ENCODE measurements around the gene VCPKMT.

VCPKMT gene

GRCh38 chr14:50116181-50116956 lies at the start of gene VCPKMT:
TSS of gene VCPKMT (minus strand) at chr14:50116572. CDS start at chr14:50116552, 20 bp downstream.
- peak; percentile 98 for DNase-seq

GRCh38 chr14:50156111-50156510 lies 39.7 kb upstream of the VCPKMT start:
- DNase-seq, result no peak

- no peak for DNase-seq
Observed at GRCh38 chr14:50148799-50149198, 32.4 kb upstream of the VCPKMT start.

DNA sequence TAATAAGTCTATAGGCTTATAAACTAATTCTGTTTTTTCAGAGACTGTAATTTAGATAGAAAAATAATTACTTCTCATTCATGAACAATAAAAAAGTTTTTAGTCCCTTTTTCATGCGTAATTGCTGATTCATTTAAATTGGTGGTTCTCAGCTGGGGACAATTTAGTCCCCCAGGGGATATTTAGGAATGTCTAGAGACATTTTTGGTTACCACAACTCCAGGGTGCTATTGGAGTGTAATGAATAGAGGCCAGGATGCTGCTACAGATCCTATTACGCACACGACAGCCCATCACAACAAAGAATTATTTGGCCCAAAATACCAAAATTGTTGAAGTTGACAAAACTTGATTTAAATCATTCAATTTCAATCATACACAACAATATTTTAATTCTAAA lies 22.8 kb upstream of the VCPKMT start:
- DNase-seq, result no peak

DNA sequence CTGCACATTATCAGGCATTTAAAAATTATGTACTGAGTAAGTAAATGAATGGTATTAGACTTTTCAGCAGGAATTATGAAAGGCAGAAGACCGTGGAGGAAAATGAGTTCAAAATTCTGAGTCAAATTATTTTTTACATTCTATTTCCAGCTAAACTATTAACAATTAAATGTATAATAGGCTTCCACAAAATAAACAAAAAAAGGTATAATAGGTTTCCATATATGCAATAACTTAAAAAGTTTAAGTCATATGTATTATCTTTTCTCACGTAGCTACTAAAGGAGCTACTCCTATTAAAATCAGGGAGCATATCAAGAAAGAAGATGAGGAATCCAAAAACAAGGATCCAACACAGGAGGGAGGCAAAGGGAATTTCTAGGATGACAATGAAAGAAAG lies 11.4 kb upstream of the VCPKMT start:
- no peak for DNase-seq

GRCh38 chr14:50123062-50123461 lies 6.7 kb upstream of the VCPKMT start:
- DNase-seq, result no peak

GRCh38 chr14:50122291-50122690 lies 5.9 kb upstream of the VCPKMT start:
- no peak for DNase-seq

DNA sequence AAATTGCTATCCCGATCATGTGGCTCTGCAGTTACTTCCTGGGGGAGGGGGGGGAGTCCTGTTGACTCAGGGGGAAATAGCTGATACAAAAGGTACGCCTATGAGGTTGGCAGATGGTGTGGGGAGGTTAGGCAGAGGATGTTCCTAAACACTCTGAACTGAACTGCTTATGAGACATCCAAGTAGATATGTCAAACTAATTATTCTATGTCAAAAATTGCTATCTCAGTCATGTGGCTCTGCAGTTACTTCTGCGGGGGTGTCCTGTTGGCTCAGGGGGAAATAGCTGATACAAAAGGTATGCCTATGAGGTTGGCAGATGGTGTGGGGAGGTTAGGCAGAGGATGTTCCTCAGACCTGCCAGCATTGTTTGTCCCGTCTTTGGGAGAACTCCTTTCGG lies 5.1 kb upstream of the VCPKMT start:
- no peak for DNase-seq

DNA sequence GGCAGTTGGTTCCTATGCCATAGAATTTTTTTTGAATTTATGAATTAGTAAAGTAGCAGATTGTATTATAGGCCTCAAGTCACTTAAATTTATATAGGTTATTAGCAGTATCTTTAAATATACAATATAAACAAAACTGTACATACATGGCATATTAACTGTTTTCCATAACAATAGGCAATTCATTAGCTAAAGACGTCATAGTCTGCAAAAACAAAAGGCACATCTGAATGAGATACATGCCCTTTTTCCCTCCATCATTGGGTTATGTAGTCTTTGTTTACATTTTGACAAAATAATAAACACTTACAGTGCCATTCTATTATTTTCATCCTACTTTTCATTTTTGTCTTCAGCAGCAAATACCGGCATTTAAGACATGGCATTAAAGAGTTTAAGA lies 1.1 kb upstream of the VCPKMT start:
- DNase-seq, result no peak

GRCh38 chr14:50116966-50117365 lies 594 bp upstream of the VCPKMT start:
- no peak for DNase-seq

- no peak for DNase-seq
Observed at GRCh38 chr14:50113381-50114035, 2.9 kb downstream of the VCPKMT start.

- no peak for DNase-seq
Observed at GRCh38 chr14:50110323-50111037, 5.9 kb downstream of the VCPKMT start.

DNA sequence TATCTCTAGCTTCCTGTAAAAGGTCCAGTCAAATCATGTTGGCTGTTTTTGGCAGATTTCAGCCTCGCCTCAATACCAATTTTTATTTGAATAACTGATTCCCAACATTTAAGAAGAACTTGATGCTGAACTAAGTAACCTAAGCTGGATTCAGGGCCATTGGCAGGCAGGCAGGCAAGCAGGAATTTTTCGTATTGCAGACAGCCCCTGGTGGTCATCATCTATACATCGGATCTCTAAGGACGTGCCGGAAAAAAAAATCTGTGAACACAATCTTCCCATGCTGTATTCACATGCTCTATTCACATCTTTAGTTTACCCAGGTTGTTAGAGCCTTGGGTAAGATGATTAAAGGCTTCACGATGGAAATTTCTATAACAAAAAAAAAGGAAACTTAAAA lies 7.0 kb downstream of the VCPKMT start:
- no peak for DNase-seq

DNA sequence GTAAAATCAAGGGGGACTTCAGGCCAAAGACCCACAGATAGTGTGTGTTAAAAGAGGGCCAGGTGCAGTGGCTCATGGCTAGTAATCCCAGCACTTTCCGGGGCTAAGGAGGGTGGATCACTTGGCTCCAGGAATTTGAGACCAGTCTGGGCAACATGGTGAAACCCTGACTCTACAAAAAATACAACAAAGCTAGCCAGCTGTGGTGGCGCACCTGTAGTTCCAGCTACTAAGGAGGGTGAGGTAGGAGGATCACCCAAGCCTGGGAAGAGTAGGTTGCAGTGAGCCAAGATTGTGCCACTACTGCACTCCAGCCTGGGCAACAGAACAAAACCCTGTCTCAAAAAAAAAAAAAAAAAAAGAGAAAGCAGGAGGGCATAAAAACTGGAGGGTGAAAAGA lies 8.5 kb downstream of the VCPKMT start:
- no peak for DNase-seq

DNA sequence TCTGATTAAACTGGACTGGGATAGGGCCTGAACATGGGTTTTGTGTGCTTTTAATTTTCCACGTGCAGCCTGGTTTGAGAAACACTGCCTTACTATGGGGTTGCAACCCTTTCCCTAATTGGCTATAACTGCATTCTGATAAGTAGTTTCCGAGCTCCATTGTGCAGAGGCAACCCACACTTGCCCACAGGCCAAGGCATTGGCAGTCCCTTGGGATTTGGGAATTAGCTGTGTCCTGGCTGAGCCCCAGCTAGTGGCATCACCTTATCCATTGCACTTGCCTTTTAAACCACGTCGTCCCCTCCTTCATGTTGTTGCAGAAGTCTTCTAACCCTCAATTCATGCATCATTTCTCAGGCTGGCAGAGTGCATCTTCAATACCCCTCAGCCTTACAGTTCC lies 10.2 kb downstream of the VCPKMT start:
- DNase-seq, result no peak

GRCh38 chr14:50103558-50103957 lies 12.8 kb downstream of the VCPKMT start:
- DNase-seq, result no peak

GRCh38 chr14:50101417-50101816 lies 15.0 kb downstream of the VCPKMT start:
- no peak for DNase-seq

- no peak for DNase-seq
Observed at GRCh38 chr14:50100805-50101204, 15.6 kb downstream of the VCPKMT start.

DNA sequence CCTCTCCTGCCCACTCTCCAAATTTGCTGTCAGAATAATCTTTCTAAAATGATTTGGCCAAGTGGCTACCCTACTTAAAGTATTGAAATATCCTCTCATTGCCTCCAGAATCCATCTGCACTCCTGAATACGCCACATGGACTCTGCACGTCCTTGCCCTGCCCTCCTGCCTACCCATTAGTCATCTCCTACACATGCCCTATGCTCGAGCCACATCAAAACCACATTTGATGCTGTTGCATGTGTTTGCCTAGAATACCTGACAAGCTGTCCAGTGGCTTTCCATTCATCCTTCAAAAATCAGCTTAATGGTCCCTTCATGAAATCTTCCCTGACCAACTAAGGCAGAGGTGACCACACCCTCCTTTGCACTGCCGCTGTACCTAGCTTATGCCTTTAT lies 17.0 kb downstream of the VCPKMT start:
- DNase-seq, result no peak

DNA sequence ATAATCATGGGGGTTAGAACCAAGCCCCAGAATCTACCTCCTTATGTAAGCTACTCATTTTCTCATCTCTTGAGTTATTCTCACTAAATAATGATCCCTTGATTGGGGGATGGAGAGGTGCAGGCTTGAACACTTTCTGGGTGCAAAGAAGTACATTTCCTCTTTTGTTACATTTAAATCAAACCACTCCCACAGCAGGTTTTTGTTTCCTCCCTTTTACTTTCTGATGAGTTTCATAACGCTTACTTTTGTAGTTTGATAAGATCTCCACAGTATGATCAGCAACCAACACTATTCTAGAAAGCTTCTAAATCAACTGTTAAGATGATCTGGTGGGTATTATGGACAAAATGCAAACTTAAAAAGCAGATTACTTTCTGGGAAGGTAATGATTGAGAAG lies 20.5 kb downstream of the VCPKMT start:
- no peak for DNase-seq

DNA sequence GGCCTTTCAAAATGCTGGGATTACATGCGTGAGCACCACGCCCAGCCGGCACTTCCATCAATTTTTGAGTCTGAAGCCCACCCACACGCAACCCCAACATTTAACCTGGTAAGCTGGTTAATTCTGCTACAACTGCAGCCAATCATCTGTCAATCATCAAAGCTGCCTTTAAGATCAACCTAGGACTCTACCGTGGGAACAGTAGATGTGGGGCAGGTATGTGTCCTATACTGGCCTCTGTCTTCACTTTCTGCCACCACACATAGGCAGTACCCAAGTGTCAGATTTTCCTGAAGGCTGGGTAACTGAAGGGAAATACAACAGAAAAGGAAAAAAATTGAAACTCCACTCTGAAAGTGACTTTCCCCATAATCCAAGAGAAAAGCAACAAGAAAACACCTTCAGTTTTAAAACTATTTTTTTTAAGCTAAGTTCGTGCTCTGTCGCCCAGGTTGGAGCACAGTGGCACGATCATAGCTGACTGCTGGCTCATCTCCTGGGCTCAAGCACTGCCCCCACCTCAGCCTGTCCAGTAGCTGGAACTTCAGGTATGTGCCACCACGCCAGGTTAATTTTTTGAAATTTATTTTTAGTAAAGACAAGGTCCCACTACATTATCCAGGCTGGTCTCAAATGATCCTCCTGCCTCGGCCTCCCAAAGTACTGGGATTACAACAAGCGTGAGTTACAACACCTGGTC lies 22.2 kb downstream of the VCPKMT start:
- no peak for DNase-seq

DNA sequence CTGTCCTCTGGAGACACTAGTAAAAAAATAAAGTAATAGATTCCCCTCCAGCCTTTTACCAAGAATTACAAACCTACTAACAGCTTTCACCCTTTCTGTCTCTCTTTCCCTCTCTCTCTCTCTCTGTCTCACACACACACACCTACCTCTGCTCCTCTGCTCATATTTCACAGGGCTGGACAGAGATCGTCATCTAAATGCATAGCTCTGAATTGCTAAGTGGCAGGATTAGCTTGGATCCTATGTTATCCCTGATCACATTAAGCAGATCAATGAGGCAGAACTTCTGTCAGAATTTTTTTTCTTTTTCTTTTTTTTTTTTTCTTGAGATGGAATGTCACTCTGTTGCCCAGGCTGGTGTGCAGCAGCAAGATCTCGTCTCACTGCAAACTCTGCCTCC lies 22.9 kb downstream of the VCPKMT start:
- no peak for DNase-seq

DNA sequence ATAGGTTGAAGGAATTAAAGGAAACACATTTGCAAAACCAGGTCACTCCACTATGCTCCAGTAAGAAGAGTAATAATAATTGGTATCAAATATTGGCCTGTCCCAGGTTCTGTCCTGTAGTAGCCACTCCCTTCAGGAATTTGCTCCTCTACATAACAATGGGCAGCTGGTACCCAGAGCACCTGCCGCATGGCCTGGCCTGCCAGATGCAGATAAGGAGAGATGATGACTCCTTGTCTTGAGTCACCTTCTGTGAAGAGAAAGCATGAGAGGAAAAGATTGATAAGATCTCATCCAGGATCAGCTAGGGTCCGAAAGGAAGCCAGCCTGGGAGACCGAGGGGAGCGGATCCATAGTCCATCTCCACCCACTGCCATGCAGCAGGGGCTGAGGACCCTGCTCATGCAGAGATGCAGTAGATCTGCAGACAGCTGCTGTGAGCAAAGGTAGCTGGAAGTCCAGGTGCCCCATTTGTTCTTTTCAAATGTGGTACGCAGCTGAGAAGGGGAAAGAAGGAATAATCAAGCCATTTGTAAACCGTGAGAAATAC lies 24.3 kb downstream of the VCPKMT start:
- DNase-seq, result no peak
